HG02623 (cell line): ENCODE measurements around the gene TBCK.
"Not testable (repeated sequence)": the region's sequence is repeated elsewhere in the genome, so short reads cannot be mapped to it uniquely, and the experiment has no call there.

Source experiments
- ATAC-seq: cut with Tn5 transposase; IDR thresholded peaks from one replicate; pipeline ENCODE4 v1.9.1; 2021; ENCODE audit warnings: moderate library complexity; ENCODE audit not compliant: unreplicated experiment

TBCK gene

DNA sequence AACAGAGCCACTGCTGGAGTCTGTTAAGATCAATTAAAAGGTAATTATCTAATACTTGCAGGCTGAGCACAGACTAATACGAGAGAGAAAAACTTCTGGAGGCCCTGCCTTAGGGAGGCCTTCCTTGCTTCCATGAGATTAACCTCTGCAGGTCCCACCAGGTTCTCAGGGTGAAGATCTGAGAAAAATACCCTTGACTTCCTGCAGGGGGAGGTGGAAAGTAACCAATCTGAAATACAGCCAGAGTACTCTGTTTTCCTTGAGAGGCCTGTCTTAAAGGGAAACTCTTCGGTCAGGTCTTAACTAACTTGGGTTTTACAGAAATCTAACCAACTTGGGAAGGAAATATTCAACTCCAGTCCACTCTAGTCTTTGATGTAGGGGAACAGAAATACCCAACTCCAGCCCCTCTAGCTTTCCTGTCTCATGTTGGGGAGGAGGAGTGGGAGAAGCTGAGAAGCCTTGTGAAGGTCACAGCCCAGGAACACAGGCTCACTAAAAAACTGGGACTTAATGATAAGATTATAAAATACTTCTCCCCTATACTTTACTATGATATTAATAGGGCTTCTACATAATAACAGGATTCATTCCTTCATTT lies 77.1 kb downstream of the TBCK start:
- ATAC-seq, result peak; percentile 89

DNA sequence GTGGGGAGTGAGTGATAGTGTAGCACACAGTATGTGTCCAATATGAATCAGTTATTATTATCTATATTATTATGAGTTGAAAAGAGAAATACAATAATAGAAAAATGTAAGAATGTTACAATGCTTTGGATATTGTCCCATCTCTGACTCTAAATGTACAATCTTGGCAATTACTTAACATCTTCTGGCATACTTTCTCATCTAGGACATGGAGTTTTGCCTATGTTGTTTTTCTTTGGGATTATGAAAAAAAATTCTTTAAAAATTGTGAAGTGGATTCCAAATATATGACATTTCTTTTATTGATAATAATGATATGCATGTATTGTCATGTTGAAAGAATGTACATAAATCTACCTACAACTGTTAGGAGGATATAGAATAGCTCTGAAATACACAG lies 84.1 kb downstream of the TBCK start:
- ATAC-seq, result no peak

GRCh38 chr4:106222548-106222947 lies 93.5 kb downstream of the TBCK start:
- ATAC-seq, result no peak

DNA sequence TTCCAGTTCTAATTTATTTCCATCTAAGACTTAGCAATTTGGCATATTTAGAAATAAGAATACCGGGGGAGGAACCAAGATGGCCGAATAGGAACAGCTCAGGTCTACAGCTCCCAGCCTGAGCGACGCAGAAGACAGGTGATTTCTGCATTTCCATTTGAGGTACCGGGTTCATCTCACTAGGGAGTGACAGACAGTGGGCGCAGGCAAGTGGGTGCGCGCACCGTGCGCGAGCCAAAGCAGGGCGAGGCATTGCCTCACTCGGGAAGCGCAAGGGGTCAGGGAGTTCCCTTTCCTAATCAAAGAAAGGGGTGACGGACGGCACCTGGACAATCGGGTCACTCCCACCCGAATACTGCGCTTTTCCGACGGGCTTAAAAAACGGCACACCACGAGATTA lies 102.7 kb downstream of the TBCK start:
- ATAC-seq, result not testable (repeated sequence)

DNA sequence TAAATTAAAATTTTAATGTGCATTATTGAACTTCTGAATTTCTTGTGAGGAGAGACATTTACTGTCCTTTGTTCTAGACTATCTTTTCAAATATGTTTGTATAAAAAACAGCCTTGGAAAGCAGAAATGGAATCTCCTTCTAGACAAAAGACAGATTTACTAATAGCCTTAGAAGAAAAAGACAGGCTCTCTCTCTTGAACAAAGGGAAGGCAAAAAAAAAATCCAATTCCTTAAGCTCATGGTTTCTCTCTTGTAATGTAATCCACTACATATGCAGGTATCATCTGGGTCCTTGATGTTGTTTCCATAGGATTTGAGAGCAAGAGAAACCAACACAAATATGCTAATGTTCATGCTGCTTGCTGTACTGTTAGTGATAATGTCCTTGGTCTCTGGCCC lies 106.0 kb downstream of the TBCK start:
- no peak for ATAC-seq

DNA sequence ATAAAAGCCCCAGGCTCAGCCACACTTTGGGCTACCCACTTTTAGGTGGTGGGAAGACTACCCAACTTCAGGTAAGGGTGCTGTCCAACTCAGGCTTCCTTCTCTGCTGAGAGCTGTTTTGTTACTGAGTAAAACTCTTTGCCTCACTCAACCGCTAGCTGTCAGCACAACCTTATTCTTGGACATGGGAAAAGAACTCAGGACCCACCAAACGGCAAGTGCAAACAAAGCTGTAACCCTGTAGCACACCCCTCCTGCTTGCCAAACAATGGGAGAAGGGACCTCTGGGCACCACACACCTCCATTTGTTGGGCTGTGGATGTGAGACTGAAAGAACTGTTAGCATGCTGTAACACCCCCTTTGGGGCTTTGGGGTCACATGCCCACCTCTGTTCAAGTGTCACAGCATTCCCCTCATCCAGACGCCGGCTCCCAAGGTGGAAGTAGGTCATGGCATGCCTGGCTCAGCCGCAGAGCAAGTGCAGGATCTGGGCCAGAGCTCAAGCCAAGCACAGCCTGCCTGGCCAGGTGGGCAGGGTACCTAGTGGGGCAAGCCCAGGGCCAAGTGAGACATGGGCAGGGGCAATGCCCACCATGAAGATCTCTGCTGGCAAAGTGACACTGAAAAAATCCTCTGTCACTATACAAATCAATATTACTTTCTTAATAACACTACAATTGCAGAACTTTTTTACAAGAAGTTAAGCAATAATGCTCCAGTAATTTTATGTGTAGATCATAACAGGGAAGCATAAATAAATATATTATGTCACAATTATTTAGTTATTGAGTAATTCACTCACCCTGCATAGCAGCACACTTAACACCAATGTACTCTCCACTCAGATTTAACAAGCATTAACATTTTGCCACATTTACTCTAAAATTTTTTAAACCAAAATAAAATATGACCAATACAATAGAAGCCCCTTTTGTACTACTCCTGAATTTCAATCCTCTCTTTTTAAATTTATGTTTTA lies 107.2 kb downstream of the TBCK start:
- no peak for ATAC-seq

- ATAC-seq, result no peak
These were observed 114.6 kb downstream of the TBCK start for GRCh38 chr4:106201373-106201772.

DNA sequence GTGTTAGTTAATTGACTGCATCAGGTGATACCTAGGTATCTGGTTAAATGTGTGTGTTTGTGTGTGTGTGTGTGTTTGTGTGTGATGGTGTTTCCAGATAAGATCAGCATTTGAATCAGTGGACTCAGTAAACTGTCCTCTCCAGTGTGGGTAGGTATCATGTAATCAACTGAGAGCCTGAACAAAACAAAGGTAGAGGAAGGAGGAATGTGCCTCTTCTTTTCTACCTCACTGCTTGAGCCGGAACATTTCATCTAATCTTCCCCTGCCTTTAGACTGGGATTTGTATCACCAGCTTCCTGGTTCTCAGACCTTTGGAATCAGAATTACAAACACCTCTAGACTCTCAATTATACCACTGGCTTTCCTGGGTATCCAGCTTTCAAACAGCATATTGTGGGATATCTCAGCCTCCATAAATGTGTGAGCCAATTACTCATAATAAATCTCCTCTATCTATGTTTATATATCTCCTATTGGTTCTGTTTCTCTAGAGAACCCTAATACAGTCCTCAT lies 120.5 kb downstream of the TBCK start:
- ATAC-seq, result no peak

DNA sequence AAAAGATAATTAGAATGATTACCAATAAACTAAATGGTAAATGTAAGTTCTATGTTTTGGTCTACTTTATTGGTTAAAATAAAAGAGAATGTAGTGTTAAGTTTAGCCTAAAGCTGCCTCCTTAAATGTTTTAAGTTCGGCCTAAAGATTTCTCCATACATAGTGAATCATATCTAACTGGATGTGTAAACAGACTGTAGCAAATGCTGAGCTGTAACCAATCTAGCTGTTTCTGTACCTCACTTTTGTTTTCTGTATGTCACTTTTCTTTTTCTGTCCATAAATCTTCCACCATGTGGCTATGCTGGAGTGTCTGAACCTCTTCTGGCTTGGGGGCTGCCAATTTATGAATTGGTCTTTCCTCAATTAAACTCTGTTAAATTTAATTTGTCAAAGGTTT lies 121.2 kb downstream of the TBCK start:
- no peak for ATAC-seq

GRCh38 chr4:106192131-106192530 lies 123.9 kb downstream of the TBCK start:
- no peak for ATAC-seq

- no peak for ATAC-seq
These were observed 129.8 kb downstream of the TBCK start for GRCh38 chr4:106186201-106186600.

DNA sequence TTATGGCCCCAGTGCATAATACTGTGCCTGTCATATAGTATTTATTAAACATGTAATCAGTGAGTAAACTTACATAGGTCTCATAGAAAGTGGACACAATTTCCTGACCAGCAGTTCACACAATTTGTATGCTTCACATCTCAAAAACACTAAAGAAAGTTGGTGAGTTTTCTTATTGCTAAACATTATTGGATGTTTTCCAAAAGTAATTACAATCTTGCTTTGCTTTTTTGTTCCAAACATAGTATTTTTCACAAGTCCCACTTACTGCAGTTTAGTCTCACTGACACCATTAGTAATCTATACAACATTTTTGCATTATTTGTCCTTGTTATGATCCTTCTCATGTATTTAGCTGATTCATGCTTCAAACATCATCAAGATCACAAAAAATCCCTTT lies 132.5 kb downstream of the TBCK start:
- no peak for ATAC-seq

GRCh38 chr4:106172861-106173260 lies 143.1 kb downstream of the TBCK start:
- ATAC-seq, result no peak

DNA sequence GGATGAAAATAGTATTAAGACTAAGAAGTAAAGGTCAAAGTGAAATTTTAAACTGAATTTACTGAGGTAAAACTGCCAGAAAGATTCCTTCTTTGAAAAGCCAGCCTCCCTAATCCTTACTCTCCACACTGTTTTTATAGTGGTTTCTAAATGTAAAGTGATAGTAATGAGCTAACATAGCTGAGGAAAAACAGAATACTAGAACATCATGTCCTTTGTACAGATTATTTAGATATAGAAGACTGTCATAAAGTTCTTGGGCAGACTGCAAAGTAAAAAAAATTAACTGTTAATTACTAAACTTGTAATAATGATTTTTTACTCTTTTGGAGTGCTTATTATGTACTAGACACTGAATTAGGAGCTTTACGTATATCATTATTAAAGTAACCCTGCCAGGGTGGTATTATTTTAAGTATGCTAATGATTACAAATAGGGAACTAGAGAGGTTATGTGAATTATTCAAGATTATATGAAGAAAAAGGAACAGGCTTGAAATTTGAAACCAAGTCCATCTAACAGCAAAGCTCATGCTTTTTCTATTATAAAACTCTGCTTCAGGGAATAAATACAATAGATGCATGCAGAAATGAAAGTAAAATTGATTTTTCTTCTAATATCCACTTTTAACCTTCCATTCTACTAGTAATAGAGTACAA lies 150.5 kb downstream of the TBCK start:
- ATAC-seq, result no peak

DNA sequence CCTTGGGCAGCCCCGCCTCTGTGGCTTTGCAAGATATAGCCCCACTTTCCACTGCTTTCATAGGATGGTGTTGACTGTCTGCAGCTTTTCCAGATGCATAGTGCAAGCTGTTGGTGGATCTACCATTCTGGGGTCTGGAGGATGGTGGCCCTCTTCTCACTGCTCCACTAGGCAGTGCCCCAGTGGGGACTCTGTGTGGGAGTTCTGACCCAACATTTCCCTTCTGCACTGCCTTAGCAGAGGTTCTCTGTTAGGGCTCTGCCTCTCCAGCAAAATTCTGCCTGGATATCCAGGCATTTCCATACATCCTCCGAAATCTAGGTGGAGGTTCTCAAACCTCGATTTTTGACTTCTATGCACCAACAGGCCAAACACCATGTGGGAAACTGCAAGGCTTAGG lies 153.7 kb downstream of the TBCK start:
- no peak for ATAC-seq

GRCh38 chr4:106160560-106160959 lies 155.4 kb downstream of the TBCK start:
- no peak for ATAC-seq

GRCh38 chr4:106149911-106150310 lies 166.1 kb downstream of the TBCK start:
- no peak for ATAC-seq

- ATAC-seq, result no peak
These were observed 167.0 kb downstream of the TBCK start for GRCh38 chr4:106149026-106149425.

- no peak for ATAC-seq
These were observed 173.3 kb downstream of the TBCK start for GRCh38 chr4:106142616-106143127.

DNA sequence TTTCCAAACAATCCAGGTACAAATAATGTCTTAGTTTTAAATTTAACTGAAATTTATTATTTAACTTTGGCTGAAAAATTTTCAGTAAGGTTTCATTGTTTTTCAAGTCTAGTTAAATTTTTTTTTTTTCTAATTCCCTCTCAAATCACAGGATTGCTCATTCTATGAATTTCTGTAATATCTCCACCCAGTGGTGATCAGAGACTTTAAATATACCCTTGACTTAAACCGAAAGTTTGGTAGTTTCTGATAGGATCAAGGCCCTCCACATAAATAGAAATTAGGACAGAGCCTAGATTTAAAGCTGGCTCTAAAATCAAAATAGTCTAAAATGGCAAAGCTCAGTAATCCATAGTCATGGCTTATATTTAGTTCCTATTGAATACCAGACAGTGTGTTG lies 175.4 kb downstream of the TBCK start:
- ATAC-seq, result no peak

GRCh38 chr4:106136777-106137331 lies 179.2 kb downstream of the TBCK start:
- no peak for ATAC-seq
